Keratinocyte (primary cell): ENCODE results near the gene SPAG16. TPM values are rescaled to one million over a fixed set of nuclear protein-coding genes. Genes with fewer than 3 reads are reported as not detected.

Source experiments
- DNase-seq: peaks from one replicate; pipeline ENCODE4 v3.0.0-alpha.2; 2011; ENCODE audit warnings: low read depth, missing footprints, low spot score
- FAIRE-seq: peaks from 2 replicates; lab custom pipeline; 2011; peaks lifted over from hg19 to GRCh38; lab: Jason Lieb, UNC
- H2AFZ ChIP-seq: 2 replicates; pipeline ENCODE4 v1.6.0; 2012; ENCODE audit warnings: low read length, control low read depth, inconsistent platforms; ENCODE audit not compliant: control insufficient read depth
- H3K27ac ChIP-seq: 2 replicates; pipeline ENCODE4 v1.5.1; 2011; ENCODE audit warnings: low read length; ENCODE audit not compliant: control insufficient read depth, insufficient read depth
- H3K27me3 ChIP-seq: 3 replicates; pipeline ENCODE4 v1.6.0; 2011; ENCODE audit warnings: low read length; ENCODE audit not compliant: control insufficient read depth, insufficient read depth; ENCODE audit errors: extremely low read depth
- H3K36me3 ChIP-seq, 2 experiments: 2 replicates in 1 of 2; 3 replicates in 1 of 2; pipeline ENCODE4 v1.5.1; 2011; ENCODE audit warnings: low read length in 2 of 2, mild to moderate bottlenecking in 1 of 2; ENCODE audit not compliant: control insufficient read depth in 2 of 2, insufficient read depth in 2 of 2; ENCODE audit errors: extremely low read depth in 1 of 2
- H3K4me1 ChIP-seq: 3 replicates; pipeline ENCODE4 v1.5.1; 2011; ENCODE audit warnings: low read length; ENCODE audit not compliant: control insufficient read depth, insufficient read depth; ENCODE audit errors: extremely low read depth
- H3K4me2 ChIP-seq: 3 replicates; pipeline ENCODE4 v1.6.0; 2011; ENCODE audit warnings: low read depth, low read length; ENCODE audit not compliant: control insufficient read depth, insufficient read depth; ENCODE audit errors: extremely low read depth
- H3K4me3 ChIP-seq, 3 experiments: fragments of 200-600 bp in 1 of 3; sonication (generic) in 1 of 3; 2 replicates in 2 of 3; 3 replicates in 1 of 3; pipeline ENCODE4 v1.5.1; 2011 to 2016; ENCODE audit warnings: low read length in 3 of 3, mild to moderate bottlenecking in 3 of 3, control low read depth in 2 of 3, inconsistent platforms in 1 of 3, low read depth in 1 of 3, mixed read lengths in 1 of 3, mixed run types in 1 of 3, moderate library complexity in 1 of 3; ENCODE audit not compliant: control insufficient read depth in 2 of 3, insufficient read depth in 2 of 3; ENCODE audit errors: extremely low read depth in 1 of 3
- H3K79me2 ChIP-seq: 2 replicates; pipeline ENCODE4 v1.6.0; 2012; ENCODE audit warnings: low read length; ENCODE audit not compliant: control insufficient read depth, insufficient read depth
- H3K9ac ChIP-seq: 3 replicates; pipeline ENCODE4 v1.6.0; 2011; ENCODE audit warnings: low read length; ENCODE audit not compliant: control insufficient read depth, insufficient read depth; ENCODE audit errors: extremely low read depth
- H3K9me1 ChIP-seq: 3 replicates; pipeline ENCODE4 v1.6.0; 2011; ENCODE audit warnings: low read length; ENCODE audit not compliant: control insufficient read depth, insufficient read depth; ENCODE audit errors: extremely low read depth
- H3K9me3 ChIP-seq: 2 replicates; pipeline ENCODE4 v1.5.1; 2012; ENCODE audit warnings: low read depth, low read length; ENCODE audit not compliant: control insufficient read depth
- H4K20me1 ChIP-seq: 3 replicates; pipeline ENCODE4 v1.6.0; 2011; ENCODE audit warnings: low read length; ENCODE audit not compliant: control insufficient read depth, insufficient read depth; ENCODE audit errors: extremely low read depth
- CTCF ChIP-seq, 3 experiments: IDR thresholded peaks in 1 of 3; conservative IDR thresholded peaks in 1 of 3; optimal IDR thresholded peaks in 1 of 3; 2 replicates in 2 of 3; 3 replicates in 1 of 3; pipeline versions ENCODE3 to v1.5.1; 2011; ENCODE audit warnings: low read length in 3 of 3, mild to moderate bottlenecking in 3 of 3, moderate library complexity in 2 of 3, control low read depth in 1 of 3, inconsistent platforms in 1 of 3; ENCODE audit not compliant: insufficient read depth in 2 of 3; ENCODE audit errors: extremely low read depth in 1 of 3
- EZH2 ChIP-seq: IDR thresholded peaks from one replicate; pipeline ENCODE4 v1.6.1; 2012; ENCODE audit warnings: inconsistent platforms, mild to moderate bottlenecking, low read length, moderate library complexity
- dilution Hi-C: fragments of 300-500 bp; cut with MboI; formaldehyde crosslinking; loops from one replicate; pipeline ENCODE4 v1.7.0; 2020; ENCODE audit warnings: low sequenced_read_pairs; ENCODE audit not compliant: extremely low pct_ligation_motif_present
- polyA plus RNA-seq, 5 experiments: library from polyadenylated mRNA; depleted of rRNA in 3 of 5; stranded (reverse) in 3 of 5; stranded (forward) in 1 of 5; unstranded in 1 of 5; fragments of >200 nt; gene quantifications; 1 replicate in 1 of 5; 2 replicates in 3 of 5; 3 replicates in 1 of 5; pipeline versions ENCODE4 v1.2.1 to v1.2.3, GENCODE V29; 2011 to 2012; ENCODE audit warnings: missing spikeins in 2 of 5, low read depth in 1 of 5, low replicate concordance in 1 of 5

Gene SPAG16
- polyA plus RNA-seq, 1 donor (not counting 4 experiments of a cell fraction or from before 2014, with no cell fraction given) = 19.6 TPM

GRCh38 chr2:214203744-214204289 lies 919.6 kb downstream of the SPAG16 start:
- no peaks in the 10 kb centered on the region for H3K36me3 ChIP-seq
- dilution Hi-C loops = no loop called here
- H3K4me1 ChIP-seq = peaks cover 5% of the 10 kb centered on the region
- H3K27me3 ChIP-seq = no peaks in the 10 kb centered on the region
- no peak overlapping the region for H3K27ac ChIP-seq
- H3K4me2 ChIP-seq = no peak overlapping the region
- no peak for FAIRE-seq
- no peak overlapping the region for H3K9ac ChIP-seq
- H3K9me1 ChIP-seq = no peaks in the 10 kb centered on the region
- H4K20me1 ChIP-seq = no peaks in the 10 kb centered on the region
- no peak overlapping the region for H3K4me3 ChIP-seq
- no peaks in the 10 kb centered on the region for H3K9me3 ChIP-seq
- H2AFZ ChIP-seq = peak overlapping the region; percentile 54
- no peak for TF ChIP-seq EZH2
- no peak for TF ChIP-seq CTCF (optimal IDR thresholded peaks at IDR 0.05 in 1 of 3, IDR thresholded peaks at IDR 0.05 in 1 of 3, conservative IDR thresholded peaks at IDR 0.05 in 1 of 3; ENCODE audit: extremely low read depth in 1 of 3, insufficient read depth in 2 of 3, low read length in 3 of 3)
- no peaks in the 10 kb centered on the region for H3K79me2 ChIP-seq
- DNase-seq = peak; percentile 7

DNA sequence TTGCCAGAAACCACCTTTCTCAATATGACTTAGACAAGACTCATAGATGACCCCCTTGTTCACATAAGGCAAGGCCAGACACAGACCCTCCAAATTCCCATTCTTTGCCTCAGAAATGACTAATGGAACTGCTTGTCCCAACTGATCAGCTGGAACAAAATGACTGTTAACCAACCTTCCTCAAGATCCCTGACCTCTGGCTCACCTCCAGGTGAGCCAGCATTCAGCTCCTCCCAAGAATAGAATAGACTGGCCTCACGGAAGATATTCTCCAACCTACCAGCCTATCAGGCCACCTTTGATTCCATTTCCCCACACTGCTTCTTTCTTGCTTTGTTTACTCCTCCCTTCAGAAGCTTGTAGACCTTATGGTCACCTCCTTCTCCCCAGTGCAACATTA lies 930.8 kb downstream of the SPAG16 start:
- no peak for TF ChIP-seq EZH2
- TF ChIP-seq CTCF (optimal IDR thresholded peaks at IDR 0.05 in 1 of 3, IDR thresholded peaks at IDR 0.05 in 1 of 3, conservative IDR thresholded peaks at IDR 0.05 in 1 of 3; ENCODE audit: extremely low read depth in 1 of 3, insufficient read depth in 2 of 3, low read length in 3 of 3) = no peak
- H3K79me2 ChIP-seq = no peaks in the 10 kb centered on the region
- H3K9me1 ChIP-seq = no peaks in the 10 kb centered on the region
- no peak overlapping the region for H3K9ac ChIP-seq
- peaks cover 18% of the 10 kb centered on the region for H3K4me1 ChIP-seq
- no peaks in the 10 kb centered on the region for H4K20me1 ChIP-seq
- no peak overlapping the region for H3K4me3 ChIP-seq
- H3K27ac ChIP-seq = no peak overlapping the region
- dilution Hi-C loops = no loop called here
- no peaks in the 10 kb centered on the region for H3K9me3 ChIP-seq
- H3K27me3 ChIP-seq = no peaks in the 10 kb centered on the region
- H3K36me3 ChIP-seq = no peaks in the 10 kb centered on the region
- no peak overlapping the region for H3K4me2 ChIP-seq
- DNase-seq (no peak), FAIRE-seq (peak; percentile 78)
- peak overlapping the region; percentile 3 for H2AFZ ChIP-seq
